ENCODE results near the gene DGKG. TPM values are rescaled to one million over a fixed set of nuclear protein-coding genes. Genes with fewer than 3 reads are reported as not detected.
A peak's percentile ranks its signal among the peaks of the same experiment; 100 is the strongest.

DGKG gene
- total and polyA plus RNA-seq, 9 of the 15 experiments (the other 6 are each of a cell fraction or from before 2014, with no cell fraction given), result 0.01 to 0.36 (median 0.15) TPM

DNA sequence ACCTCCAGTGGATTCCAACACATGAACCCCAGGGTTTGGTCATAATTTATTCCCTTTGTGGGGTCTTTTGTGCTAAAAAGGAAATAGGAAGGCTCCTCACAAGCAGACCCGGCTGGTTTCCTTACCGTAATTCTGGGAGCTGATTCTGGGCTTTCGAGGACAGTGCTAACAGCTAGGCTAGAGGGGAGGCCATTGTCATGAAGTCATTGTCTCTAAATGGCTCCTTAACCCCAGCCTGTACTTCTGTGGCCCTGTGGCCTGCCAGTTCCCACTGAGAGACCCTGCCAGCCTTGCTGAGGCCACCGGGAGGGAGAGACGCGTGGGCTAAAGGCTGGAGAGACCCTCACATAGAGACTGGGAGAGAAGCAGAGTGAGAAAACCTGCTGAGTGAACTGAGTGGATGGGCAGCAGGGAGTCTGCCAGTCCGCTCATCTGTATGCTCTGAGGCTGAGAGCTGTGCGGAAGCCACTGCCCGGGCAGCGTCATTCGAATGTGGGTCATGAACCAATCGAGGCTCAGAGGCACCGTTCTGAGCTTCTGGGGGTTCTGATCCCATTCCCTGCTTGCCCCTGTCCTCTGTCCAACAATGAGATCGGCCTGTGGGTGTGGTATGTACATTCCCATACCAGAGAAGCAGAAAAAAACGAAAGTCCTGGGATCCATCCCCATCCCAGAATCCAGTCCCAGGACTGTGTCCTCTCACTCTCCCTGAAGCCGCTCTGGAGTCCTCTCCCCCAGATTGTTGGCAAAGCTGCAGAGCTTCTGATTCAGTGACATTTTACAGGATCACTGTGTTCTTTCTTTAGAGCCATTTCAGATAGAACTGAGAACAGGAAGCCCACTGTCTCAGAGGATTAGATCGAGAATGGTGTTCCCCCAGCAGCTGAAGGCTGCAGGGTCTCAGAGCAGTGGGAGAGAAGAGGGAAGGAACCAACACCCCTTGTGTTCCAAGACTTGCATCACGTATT is 21.3 kb upstream of the DGKG start:
- WGBS (ENCODE audit: insufficient coverage, low coverage, missing lambda C conversion rate), result 0% methylated on average over 18 of the region's 18 CpGs

More for the DNA sequence above, 21.3 kb upstream of the DGKG start:
- Histone ChIP-seq H3K4me2 (ENCODE audit: insufficient read depth, low read length) (no peak overlapping the region), H3K79me2 (ENCODE audit: control insufficient read depth, insufficient read depth, low read length) (no peaks in the 10 kb centered on the region), H4K20me1 (replicated peaks; ENCODE audit: control insufficient read depth, insufficient read depth, low read length) (no peaks in the 10 kb centered on the region), H3K9ac (ENCODE audit: insufficient read depth in 1 of 2, low read depth in 2 of 2, low read length in 2 of 2) (peak overlapping the region in 1 of 2 experiments; percentile 17; a peak in 1 of 4 replicates), H3K4me3 (no peak overlapping the region), H3K27ac (ENCODE audit: extremely low read depth, low read depth, low read length) (no peak overlapping the region), H3K9me1 (ENCODE audit: control insufficient read depth, insufficient read depth, low read length) (peaks cover 3% of the 10 kb centered on the region), H3K36me3 (ENCODE audit: control insufficient read depth, insufficient read depth, low read length) (no peaks in the 10 kb centered on the region), H2AFZ (ENCODE audit: low read depth, low read length) (no peak overlapping the region), H3K9me3 (replicated peaks; ENCODE audit: control insufficient read depth, insufficient read depth, low read depth, low read length) (no peaks in the 10 kb centered on the region), H3K4me1 (replicated peaks in 1 of 2; ENCODE audit: control insufficient read depth in 2 of 2, insufficient read depth in 2 of 2, low read length in 2 of 2) (no peaks in the 10 kb centered on the region), H3K27me3 (ENCODE audit: control insufficient read depth in 2 of 2, insufficient read depth in 2 of 2, low read length in 2 of 2) (peaks cover 8 to 38% of the 10 kb centered on the region in 2 experiments)
- CTCF ChIA-PET (ENCODE audit: low intra/inter-chr PET ratio), result no interaction called here
- POLR2A ChIA-PET, result interaction anchor here (1.4 kb wide), 1 partner anchor 17 kb away, joined by 3 read pairs; no protein-coding TSS in a partner anchor
- FAIRE-seq, result no peak
- no peak for ATAC-seq
- intact Hi-C loops (cut with micrococcal nuclease), result no loop called here
- no TSS peak for BruUV-seq (replicated peaks)
- in situ Hi-C loops (cut with MboI), result no loop called here
- TF ChIP-seq, protein P1, sequence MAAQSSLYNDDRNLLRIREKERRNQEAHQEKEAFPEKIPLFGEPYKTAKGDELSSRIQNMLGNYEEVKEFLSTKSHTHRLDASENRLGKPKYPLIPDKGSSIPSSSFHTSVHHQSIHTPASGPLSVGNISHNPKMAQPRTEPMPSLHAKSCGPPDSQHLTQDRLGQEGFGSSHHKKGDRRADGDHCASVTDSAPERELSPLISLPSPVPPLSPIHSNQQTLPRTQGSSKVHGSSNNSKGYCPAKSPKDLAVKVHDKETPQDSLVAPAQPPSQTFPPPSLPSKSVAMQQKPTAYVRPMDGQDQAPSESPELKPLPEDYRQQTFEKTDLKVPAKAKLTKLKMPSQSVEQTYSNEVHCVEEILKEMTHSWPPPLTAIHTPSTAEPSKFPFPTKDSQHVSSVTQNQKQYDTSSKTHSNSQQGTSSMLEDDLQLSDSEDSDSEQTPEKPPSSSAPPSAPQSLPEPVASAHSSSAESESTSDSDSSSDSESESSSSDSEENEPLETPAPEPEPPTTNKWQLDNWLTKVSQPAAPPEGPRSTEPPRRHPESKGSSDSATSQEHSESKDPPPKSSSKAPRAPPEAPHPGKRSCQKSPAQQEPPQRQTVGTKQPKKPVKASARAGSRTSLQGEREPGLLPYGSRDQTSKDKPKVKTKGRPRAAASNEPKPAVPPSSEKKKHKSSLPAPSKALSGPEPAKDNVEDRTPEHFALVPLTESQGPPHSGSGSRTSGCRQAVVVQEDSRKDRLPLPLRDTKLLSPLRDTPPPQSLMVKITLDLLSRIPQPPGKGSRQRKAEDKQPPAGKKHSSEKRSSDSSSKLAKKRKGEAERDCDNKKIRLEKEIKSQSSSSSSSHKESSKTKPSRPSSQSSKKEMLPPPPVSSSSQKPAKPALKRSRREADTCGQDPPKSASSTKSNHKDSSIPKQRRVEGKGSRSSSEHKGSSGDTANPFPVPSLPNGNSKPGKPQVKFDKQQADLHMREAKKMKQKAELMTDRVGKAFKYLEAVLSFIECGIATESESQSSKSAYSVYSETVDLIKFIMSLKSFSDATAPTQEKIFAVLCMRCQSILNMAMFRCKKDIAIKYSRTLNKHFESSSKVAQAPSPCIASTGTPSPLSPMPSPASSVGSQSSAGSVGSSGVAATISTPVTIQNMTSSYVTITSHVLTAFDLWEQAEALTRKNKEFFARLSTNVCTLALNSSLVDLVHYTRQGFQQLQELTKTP (IDR thresholded peaks at IDR 0.05; ENCODE audit: low read depth in 1 of 2, partially characterized antibody in 2 of 2), result no peak
- no peak for DNase-seq (ENCODE audit: extremely low read depth in 1 of 4, low spot score in 3 of 4)
